Adrenal gland (tissue), 12 donors: Measurements from ENCODE around the gene CNOT8. TPM values are rescaled to one million over a fixed set of nuclear protein-coding genes. Genes with fewer than 3 reads are reported as not detected.

Source experiments
- DNase-seq, 7 donors: peaks; one replicate each; pipeline ENCODE4 v3.0.0-alpha.2; 2019 to 2020
- H3K27ac ChIP-seq, 5 donors: fragments of 200-600 bp; sonication (generic) in 4 of 5; 1 replicate in 3 of 5; 2 replicates in 2 of 5; pipeline versions ENCODE4 v1.5.1 to v1.8.0; 2016 to 2020; ENCODE audit warnings: mild to moderate bottlenecking in 1 of 5
- H3K27me3 ChIP-seq: fragments of 200-600 bp; 2 replicates; pipeline ENCODE4 v1.8.0; 2021
- H3K36me3 ChIP-seq, 2 donors: fragments of 200-600 bp; replicated peaks in 1 of 2; 1 replicate in 1 of 2; 2 replicates in 1 of 2; pipeline versions ENCODE4 v1.5.1 to v1.8.0; 2018 to 2022
- H3K4me1 ChIP-seq, 2 donors: fragments of 200-600 bp; replicated peaks in 1 of 2; 1 replicate in 1 of 2; 2 replicates in 1 of 2; pipeline versions ENCODE4 v1.5.1 to v1.8.0; 2018 to 2021
- H3K4me3 ChIP-seq, 4 donors: fragments of 200-600 bp; sonication (generic) in 3 of 4; one replicate each; pipeline ENCODE4 v1.5.1; 2016 to 2018
- H3K9me3 ChIP-seq, 3 donors: fragments of 200-600 bp; sonication (generic) in 1 of 3; replicated peaks in 1 of 3; 1 replicate in 2 of 3; 2 replicates in 1 of 3; pipeline versions ENCODE4 v1.5.1 to v1.8.0; 2016 to 2021
- CTCF ChIP-seq, 6 experiments: fragments of 450-650 bp in 4 of 6; fragments of 200-600 bp in 2 of 6; sonication (generic) in 1 of 6; IDR thresholded peaks; 1 replicate in 5 of 6; 2 replicates in 1 of 6; pipeline versions ENCODE4 v1.5.1 to v1.8.0; 2016 to 2021; ENCODE audit warnings: antibody characterized with exemption in 6 of 6, mild to moderate bottlenecking in 2 of 6, moderate library complexity in 1 of 6
- POLR2A ChIP-seq, 2 donors: fragments of 450-650 bp; IDR thresholded peaks; one replicate each; pipeline ENCODE4 v1.6.1; 2017; ENCODE audit warnings: antibody characterized with exemption in 2 of 2, mild to moderate bottlenecking in 2 of 2, moderate library complexity in 1 of 2
- WGBS, 4 donors: extraction: QIAGEN DNeasy Blood & Tissue Kit in 2 of 4; methylation state at CpG; one replicate each; pipeline versions ENCODE4 v1.1.5 to v1.1.7; 2013 to 2017; 5-methylcytosine and 5-hydroxymethylcytosine counted together
- intact Hi-C, 2 donors: fragments of 100-400 bp; cut with DNase I; formaldehyde crosslinking; loops; one replicate each; pipeline versions ENCODE4 v1.14.1 to v1.15.0; 2022 to 2023
- polyA plus RNA-seq, 3 donors: library from polyadenylated mRNA; stranded (reverse); fragments of 200-250 nt in 2 of 3; fragments of 350-450 nt in 1 of 3; fragmentation: Illumina TruSeq in 1 of 3; extraction: RNeasy Lipid Tissue Mini Kit (QIAGEN cat#74804) in 1 of 3; gene quantifications; one replicate each; pipeline ENCODE4 v1.2.3, GENCODE V29; 2013 to 2014
- total RNA-seq, 9 donors: library from RNA; depleted of rRNA in 4 of 9; stranded (reverse); fragments of >200 nt in 4 of 9; fragments of 120-200 nt in 1 of 9; fragmentation: NEBNext Ultra II Directional in 1 of 9; extraction: Animal tissue kit (Norgen Biotek cat#: 25700) in 1 of 9; gene quantifications; one replicate each; pipeline versions ENCODE4 v1.1.0 to v1.2.4, GENCODE V29; 2013 to 2023
- donor health status: healthy with polysubstance abuse.
- donor health status: Bipolar disorder and iron deficiency.
- donor health status: DM: yes; HTN: yes; CAD: no.
- donor health status: DM: no; HTN: no; CAD: no.
- donor health status: DM: no; HTN: no; CAD: no.
- donor health status: DM: yes; HTN: yes; CAD: no.

Gene CNOT8
- total and polyA plus RNA-seq, 12 donors: 25.6 to 109 (median 67.6) TPM

GRCh38 chr5:154840435-154841272 lies 17.8 kb upstream of the CNOT8 start:
- peaks cover 0 to 8% of the 10 kb centered on the region in 2 donors for H3K4me1 ChIP-seq
- peak overlapping the region in 1 of 5 donors; percentile 45 for H3K27ac ChIP-seq
- intact Hi-C loops: no loop called here
- no peak for DNase-seq
- H3K36me3 ChIP-seq: peaks cover 0 to 9% of the 10 kb centered on the region in 2 donors
- H3K4me3 ChIP-seq: no peak overlapping the region
- no peak for TF ChIP-seq POLR2A (IDR thresholded peaks at IDR 0.05)
- no peak for TF ChIP-seq CTCF (IDR thresholded peaks at IDR 0.05)
- no peaks in the 10 kb centered on the region for H3K27me3 ChIP-seq
- H3K9me3 ChIP-seq: no peaks in the 10 kb centered on the region
- WGBS, 4 donors: 76 to 85% (median 82%) methylated on average over 6 of the region's 6 CpGs

GRCh38 chr5:154841273-154841661 lies 17.2 kb upstream of the CNOT8 start:
- no peak for DNase-seq
- Histone ChIP-seq H3K36me3 (peaks cover 0 to 9% of the 10 kb centered on the region in 2 donors), H3K4me3 (no peak overlapping the region), H3K27me3 (no peaks in the 10 kb centered on the region), H3K9me3 (no peaks in the 10 kb centered on the region), H3K27ac (peak overlapping the region in 1 of 5 donors; percentile 45), H3K4me1 (peaks cover 0 to 7% of the 10 kb centered on the region in 2 donors)
- TF ChIP-seq CTCF (IDR thresholded peaks at IDR 0.05): no peak
- no peak for TF ChIP-seq POLR2A (IDR thresholded peaks at IDR 0.05)
- intact Hi-C loops: no loop called here

GRCh38 chr5:154842689-154843530 lies 15.5 kb upstream of the CNOT8 start:
- TF ChIP-seq POLR2A (IDR thresholded peaks at IDR 0.05) (no peak), CTCF (IDR thresholded peaks at IDR 0.05) (no peak)
- H3K36me3 ChIP-seq: peaks cover 0 to 4% of the 10 kb centered on the region in 2 donors
- no peaks in the 10 kb centered on the region for H3K9me3 ChIP-seq
- no peak overlapping the region for H3K27ac ChIP-seq
- intact Hi-C loops: no loop called here
- 81 to 89% (median 84%) methylated on average over 6 of the region's 6 CpGs for WGBS, 4 donors
- peaks cover 0 to 7% of the 10 kb centered on the region in 2 donors for H3K4me1 ChIP-seq
- no peak for DNase-seq
- no peak overlapping the region for H3K4me3 ChIP-seq
- H3K27me3 ChIP-seq: no peaks in the 10 kb centered on the region

- H3K27ac ChIP-seq: peak overlapping the region in 1 of 5 donors; percentile 34
- no peak overlapping the region for H3K4me3 ChIP-seq
- H3K36me3 ChIP-seq: no peaks in the 10 kb centered on the region
- no peak for DNase-seq
- no peaks in the 10 kb centered on the region for H3K27me3 ChIP-seq
- 65 to 83% (median 81%) methylated on average over 5 of the region's 5 CpGs for WGBS, 4 donors
- TF ChIP-seq POLR2A (IDR thresholded peaks at IDR 0.05): no peak
- no peak for TF ChIP-seq CTCF (IDR thresholded peaks at IDR 0.05)
- H3K4me1 ChIP-seq: peaks cover 0 to 24% of the 10 kb centered on the region in 2 donors
- no peaks in the 10 kb centered on the region for H3K9me3 ChIP-seq
- intact Hi-C loops: no loop called here
Observed at GRCh38 chr5:154844809-154845208, 13.6 kb upstream of the CNOT8 start.
